GM19324 (cell line): Measurements from ENCODE around the gene SWT1.
"Not testable (repeated sequence)": the region's sequence is repeated elsewhere in the genome, so short reads cannot be mapped to it uniquely, and the experiment has no call there.

Source experiments
- ATAC-seq: cut with Tn5 transposase; IDR thresholded peaks from one replicate; pipeline ENCODE4 v1.9.1; 2021; ENCODE audit warnings: mild to moderate bottlenecking, moderate library complexity; ENCODE audit not compliant: unreplicated experiment, low FRiP score

SWT1 gene

DNA sequence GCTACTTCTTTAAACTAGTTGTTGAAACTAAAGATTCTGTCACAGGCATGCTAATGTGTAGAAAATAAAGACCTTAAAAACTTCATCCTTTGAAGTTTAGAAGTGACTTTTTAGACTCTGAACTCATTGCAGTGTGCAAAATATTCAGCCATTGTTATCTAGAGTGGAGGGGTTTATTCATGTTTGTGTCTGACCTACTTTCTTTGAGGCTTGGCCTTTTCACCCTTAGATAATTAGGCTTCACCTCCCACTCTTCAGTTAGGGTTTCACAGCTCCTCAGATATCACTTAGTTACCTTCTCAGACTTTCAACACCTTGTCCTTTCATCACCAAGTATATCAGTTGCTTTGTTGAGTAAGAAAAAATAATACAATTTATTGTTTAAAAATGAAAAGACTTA lies 84.2 kb downstream of the SWT1 start:
- no peak for ATAC-seq

DNA sequence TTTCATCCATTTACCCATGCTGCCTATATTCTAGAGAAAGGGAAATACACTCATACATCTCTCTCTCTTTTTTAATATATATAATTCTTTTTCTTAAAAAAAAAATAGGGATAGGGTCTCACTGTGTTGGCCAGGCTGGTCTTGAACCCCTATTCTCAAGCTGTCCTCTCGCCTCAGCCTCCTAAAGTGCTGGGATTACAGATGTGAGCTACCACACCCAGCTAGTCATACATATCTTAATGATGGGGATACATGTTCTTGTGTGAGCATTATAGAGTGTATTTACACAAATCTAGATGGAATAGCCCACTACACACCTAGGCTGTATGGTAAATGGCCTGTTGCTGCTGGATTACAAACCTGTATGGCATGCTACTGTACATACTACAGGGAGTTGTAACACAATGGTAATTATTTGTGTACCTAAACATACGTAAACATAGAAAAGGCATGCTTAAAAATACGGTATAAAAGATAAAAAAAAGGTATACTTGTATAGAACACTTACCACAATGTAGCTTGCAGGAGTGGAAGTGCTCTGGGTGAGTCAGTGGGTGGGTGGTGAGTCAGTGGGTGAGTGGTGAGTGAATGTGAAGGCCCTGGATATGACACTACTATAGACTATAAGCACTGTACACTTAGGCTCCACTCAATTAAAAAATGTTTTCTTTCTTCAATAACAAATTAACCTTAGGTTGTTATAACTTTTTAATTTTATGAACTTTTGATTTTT lies 87.2 kb downstream of the SWT1 start:
- no peak for ATAC-seq

- no peak for ATAC-seq
Measured at GRCh38 chr1:185245466-185245865, 88.5 kb downstream of the SWT1 start.

GRCh38 chr1:185249563-185249962 lies 92.6 kb downstream of the SWT1 start:
- ATAC-seq: no peak

GRCh38 chr1:185250063-185250462 lies 93.1 kb downstream of the SWT1 start:
- ATAC-seq: no peak

GRCh38 chr1:185251928-185252327 lies 95.0 kb downstream of the SWT1 start:
- not testable (repeated sequence) for ATAC-seq

DNA sequence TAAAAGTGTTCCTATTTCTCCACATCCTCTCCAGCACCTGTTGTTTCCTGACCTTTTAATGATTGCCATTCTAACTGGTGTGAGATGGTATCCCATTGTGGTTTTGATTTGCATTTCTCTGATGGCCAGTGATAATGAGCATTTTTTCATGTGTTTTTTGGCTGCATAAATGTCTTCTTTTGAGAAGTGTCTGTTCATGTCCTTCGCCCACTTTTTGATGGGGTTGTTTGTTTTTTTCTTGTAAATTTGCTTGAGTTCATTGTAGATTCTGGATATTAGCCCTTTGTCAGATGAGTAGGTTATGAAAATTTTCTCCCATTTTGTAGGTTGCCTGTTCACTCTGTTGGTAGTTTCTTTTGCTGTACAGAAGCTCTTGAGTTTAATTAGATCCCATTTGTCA lies 95.4 kb downstream of the SWT1 start:
- ATAC-seq: not testable (repeated sequence)

GRCh38 chr1:185255595-185255994 lies 98.6 kb downstream of the SWT1 start:
- ATAC-seq: not testable (repeated sequence)

- ATAC-seq: not testable (repeated sequence)
Measured at GRCh38 chr1:185257116-185257949, 100.4 kb downstream of the SWT1 start.

DNA sequence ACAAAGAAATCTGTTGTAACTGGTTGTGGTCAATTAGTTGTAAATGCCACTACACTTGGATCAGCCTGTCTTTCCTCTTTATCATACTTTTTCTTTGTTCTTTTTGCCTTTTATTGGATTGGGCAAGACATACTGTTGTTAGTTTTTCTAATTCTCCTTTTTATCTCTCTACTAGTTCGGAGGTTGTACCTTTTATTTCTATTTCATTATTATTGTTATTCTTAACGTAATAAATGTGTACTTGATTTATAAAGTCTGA lies 100.9 kb downstream of the SWT1 start:
- ATAC-seq: no peak

- no peak for ATAC-seq
Measured at GRCh38 chr1:185258676-185259075, 101.7 kb downstream of the SWT1 start.

GRCh38 chr1:185260611-185261010 lies 103.6 kb downstream of the SWT1 start:
- ATAC-seq: no peak

GRCh38 chr1:185262151-185262550 lies 105.2 kb downstream of the SWT1 start:
- ATAC-seq: no peak

- ATAC-seq: no peak
Measured at GRCh38 chr1:185263292-185263691, 106.3 kb downstream of the SWT1 start.

- ATAC-seq: no peak
Measured at GRCh38 chr1:185263780-185264179, 106.8 kb downstream of the SWT1 start.

DNA sequence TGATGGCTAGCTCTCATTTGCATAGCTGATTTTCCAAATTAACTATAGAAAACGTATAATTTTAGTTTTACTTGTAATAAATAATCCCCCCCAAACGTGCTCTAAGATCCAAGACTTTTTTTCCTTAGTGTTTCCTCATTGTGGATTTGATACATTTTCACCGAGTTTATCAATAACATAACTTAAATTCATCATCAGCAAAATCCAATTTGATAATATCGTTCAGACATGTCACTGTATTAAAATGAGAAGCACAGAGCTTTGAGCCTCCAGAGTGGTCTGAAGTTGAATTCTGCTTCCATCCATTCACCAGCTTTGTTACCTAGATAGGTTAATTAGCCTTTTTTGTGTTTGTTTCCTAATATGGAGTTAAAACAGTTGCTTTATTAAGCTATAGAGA lies 108.3 kb downstream of the SWT1 start:
- ATAC-seq: no peak

GRCh38 chr1:185267301-185267700 lies 110.3 kb downstream of the SWT1 start:
- ATAC-seq: no peak

- no peak for ATAC-seq
Measured at GRCh38 chr1:185267701-185268100, 110.7 kb downstream of the SWT1 start.

GRCh38 chr1:185268352-185268751 lies 111.4 kb downstream of the SWT1 start:
- no peak for ATAC-seq

DNA sequence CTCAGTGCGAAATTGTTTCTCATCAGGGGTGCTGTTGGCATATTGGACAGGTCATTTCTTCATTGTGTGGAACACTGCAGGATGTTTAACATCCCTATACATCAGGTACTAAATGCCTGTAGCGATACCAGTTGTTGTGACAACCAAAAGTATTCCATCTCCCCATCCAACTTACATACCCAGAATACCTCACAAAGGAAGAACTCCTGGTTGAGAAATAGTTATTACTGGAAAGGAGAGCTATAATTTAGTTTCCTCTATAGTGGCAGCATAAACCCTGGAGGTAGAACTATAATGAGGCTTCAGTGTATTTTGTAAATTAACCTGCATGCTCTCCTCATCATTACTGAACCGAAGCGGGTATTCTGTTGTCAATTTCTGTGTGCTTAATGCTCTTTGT lies 115.0 kb downstream of the SWT1 start:
- no peak for ATAC-seq

DNA sequence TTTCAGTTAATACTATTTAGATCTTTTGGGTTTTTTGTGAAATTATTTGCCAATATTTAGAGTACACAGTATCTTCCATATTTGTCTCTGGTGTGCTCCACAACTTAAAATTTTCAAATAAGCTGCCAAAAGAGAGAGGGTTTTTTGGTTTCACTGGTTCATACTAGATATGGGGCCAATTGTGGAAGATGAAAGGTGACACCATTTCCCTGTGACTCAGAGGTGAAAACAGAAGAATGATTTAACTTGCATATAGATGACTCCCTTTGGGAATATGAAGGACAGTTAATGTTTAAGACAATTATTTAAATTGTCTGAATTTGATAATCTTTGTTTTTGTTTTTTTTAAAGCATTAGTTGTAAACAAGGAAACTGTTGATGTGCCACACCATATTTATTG lies 122.6 kb downstream of the SWT1 start:
- ATAC-seq: no peak

DNA sequence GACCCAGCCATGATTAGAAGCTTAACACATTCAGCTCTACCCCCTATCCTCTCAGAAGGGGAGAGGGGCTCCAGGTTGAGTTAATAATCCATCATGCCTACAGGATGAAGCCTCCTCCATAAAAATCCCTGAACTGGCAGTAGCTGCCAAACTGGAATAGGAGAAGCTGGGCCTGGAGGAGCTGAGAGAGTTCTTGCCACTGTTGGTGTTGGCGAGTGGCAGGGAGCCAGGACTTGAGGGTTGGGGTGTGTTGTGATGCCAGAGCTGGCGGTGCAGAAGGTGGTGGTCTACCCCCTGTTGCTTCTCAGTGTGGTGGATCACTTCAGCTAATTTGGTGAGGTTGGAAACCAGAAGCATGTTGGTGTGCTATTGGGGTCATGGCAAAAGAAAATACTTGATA lies 123.6 kb downstream of the SWT1 start:
- no peak for ATAC-seq
